Loucy (cell line): ENCODE measurements around the gene CDC42BPB.

ENCODE experiments used
- H2AFZ ChIP-seq: fragments of 200-600 bp; sonication (generic); 2 replicates; pipeline ENCODE4 v1.6.0; 2016; ENCODE audit warnings: antibody characterized with exemption, mild to moderate bottlenecking, low read length, moderate library complexity
- H3F3A ChIP-seq: fragments of 200-600 bp; 2 replicates; pipeline ENCODE4 v1.6.0; 2016; ENCODE audit warnings: antibody characterized with exemption, low read depth, mild to moderate bottlenecking
- H3K27me3 ChIP-seq: fragments of 200-600 bp; sonication (generic); 2 replicates; pipeline ENCODE4 v1.6.1; 2014; ENCODE audit warnings: low read length, mild to moderate bottlenecking; ENCODE audit not compliant: insufficient read depth, poor library complexity, severe bottlenecking
- H3K36me3 ChIP-seq: fragments of 200-600 bp; sonication (generic); 2 replicates; pipeline ENCODE4 v1.6.1; 2016; ENCODE audit warnings: low read length; ENCODE audit not compliant: insufficient read depth
- H3K4me1 ChIP-seq: fragments of 200-600 bp; sonication (generic); 2 replicates; pipeline ENCODE4 v1.5.1; 2014; ENCODE audit warnings: low read length, mild to moderate bottlenecking; ENCODE audit not compliant: insufficient read depth, poor library complexity, severe bottlenecking
- H3K4me2 ChIP-seq: fragments of 200-600 bp; sonication (generic); 2 replicates; pipeline ENCODE4 v1.6.0; 2014; ENCODE audit warnings: antibody characterized with exemption, low read length, low read depth, mild to moderate bottlenecking; ENCODE audit not compliant: poor library complexity, severe bottlenecking
- H3K4me3 ChIP-seq: fragments of 200-600 bp; sonication (generic); 2 replicates; pipeline ENCODE4 v1.5.1; 2014; ENCODE audit warnings: low read length, mild to moderate bottlenecking, mixed read lengths; ENCODE audit not compliant: poor library complexity, severe bottlenecking
- H3K79me2 ChIP-seq: fragments of 200-600 bp; sonication (generic); 2 replicates; pipeline ENCODE4 v1.6.1; 2014; ENCODE audit warnings: low read length; ENCODE audit not compliant: insufficient read depth
- H3K9ac ChIP-seq: fragments of 200-600 bp; sonication (generic); 2 replicates; pipeline ENCODE4 v1.6.0; 2014; ENCODE audit warnings: mild to moderate bottlenecking, low read depth, low read length, moderate library complexity; ENCODE audit not compliant: poor library complexity, severe bottlenecking
- H3K9me2 ChIP-seq: fragments of 200-600 bp; sonication (generic); replicated peaks from 2 replicates; pipeline ENCODE4 v1.6.1; 2016; ENCODE audit warnings: low read depth, low read length, mixed read lengths
- H3K9me3 ChIP-seq: fragments of 200-600 bp; sonication (generic); 2 replicates; pipeline ENCODE4 v1.6.1; 2014; ENCODE audit warnings: mild to moderate bottlenecking, antibody characterized with exemption, low read length, low read depth; ENCODE audit not compliant: insufficient read depth
- H4K20me1 ChIP-seq: fragments of 200-600 bp; sonication (generic); 2 replicates; pipeline ENCODE4 v1.6.0; 2014; ENCODE audit warnings: antibody characterized with exemption, low read length, mild to moderate bottlenecking; ENCODE audit not compliant: insufficient read depth, poor library complexity, severe bottlenecking
- CTCF ChIP-seq: fragments of 200-600 bp; sonication (generic); conservative IDR thresholded peaks from 2 replicates; pipeline ENCODE4 v1.5.1; 2014; ENCODE audit warnings: mild to moderate bottlenecking, antibody characterized with exemption, low read length
- EZH2phosphoT487 ChIP-seq: fragments of 200-600 bp; IDR thresholded peaks from 2 replicates; pipeline ENCODE4 v1.6.1; 2018; ENCODE audit warnings: antibody characterized with exemption, mild to moderate bottlenecking, moderate library complexity, borderline replicate concordance

Gene CDC42BPB

GRCh38 chr14:102939329-102939728 is 118.0 kb downstream of the CDC42BPB start:
- no peaks in the 10 kb centered on the region for H3F3A ChIP-seq
- H2AFZ ChIP-seq = no peak overlapping the region
- no peaks in the 10 kb centered on the region for H3K9me2 ChIP-seq
- no peaks in the 10 kb centered on the region for H3K36me3 ChIP-seq
- H3K79me2 ChIP-seq = no peaks in the 10 kb centered on the region
- no peaks in the 10 kb centered on the region for H3K27me3 ChIP-seq
- H3K4me3 ChIP-seq = no peak overlapping the region
- H4K20me1 ChIP-seq = no peaks in the 10 kb centered on the region
- H3K9me3 ChIP-seq = no peaks in the 10 kb centered on the region
- no peak overlapping the region for H3K4me2 ChIP-seq
- TF ChIP-seq CTCF (no peak), EZH2phosphoT487 (no peak)
- H3K4me1 ChIP-seq = no peaks in the 10 kb centered on the region
- H3K9ac ChIP-seq = no peak overlapping the region

DNA sequence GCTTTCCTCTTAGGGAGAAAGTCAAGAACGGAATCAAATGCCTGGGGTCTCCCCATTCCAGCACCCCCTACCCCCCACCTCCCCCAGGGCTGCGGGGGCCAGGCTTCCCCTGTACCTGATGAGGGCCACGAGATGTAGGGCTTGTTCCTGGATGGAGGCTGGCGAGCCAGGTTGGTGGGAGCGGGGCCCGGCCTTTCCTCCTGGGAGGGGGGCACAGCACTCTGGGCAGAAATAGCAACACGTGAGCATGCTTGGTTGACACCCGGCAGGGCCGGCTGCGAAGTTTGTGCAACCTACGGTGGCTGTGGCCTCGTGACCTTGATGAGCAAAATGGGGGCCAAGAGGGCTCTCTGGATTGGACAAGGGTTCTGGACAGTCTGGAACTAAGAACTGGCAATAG is 119.2 kb downstream of the CDC42BPB start:
- Histone ChIP-seq H3K36me3 (no peaks in the 10 kb centered on the region), H3K27me3 (no peaks in the 10 kb centered on the region), H3K4me1 (no peaks in the 10 kb centered on the region)

DNA sequence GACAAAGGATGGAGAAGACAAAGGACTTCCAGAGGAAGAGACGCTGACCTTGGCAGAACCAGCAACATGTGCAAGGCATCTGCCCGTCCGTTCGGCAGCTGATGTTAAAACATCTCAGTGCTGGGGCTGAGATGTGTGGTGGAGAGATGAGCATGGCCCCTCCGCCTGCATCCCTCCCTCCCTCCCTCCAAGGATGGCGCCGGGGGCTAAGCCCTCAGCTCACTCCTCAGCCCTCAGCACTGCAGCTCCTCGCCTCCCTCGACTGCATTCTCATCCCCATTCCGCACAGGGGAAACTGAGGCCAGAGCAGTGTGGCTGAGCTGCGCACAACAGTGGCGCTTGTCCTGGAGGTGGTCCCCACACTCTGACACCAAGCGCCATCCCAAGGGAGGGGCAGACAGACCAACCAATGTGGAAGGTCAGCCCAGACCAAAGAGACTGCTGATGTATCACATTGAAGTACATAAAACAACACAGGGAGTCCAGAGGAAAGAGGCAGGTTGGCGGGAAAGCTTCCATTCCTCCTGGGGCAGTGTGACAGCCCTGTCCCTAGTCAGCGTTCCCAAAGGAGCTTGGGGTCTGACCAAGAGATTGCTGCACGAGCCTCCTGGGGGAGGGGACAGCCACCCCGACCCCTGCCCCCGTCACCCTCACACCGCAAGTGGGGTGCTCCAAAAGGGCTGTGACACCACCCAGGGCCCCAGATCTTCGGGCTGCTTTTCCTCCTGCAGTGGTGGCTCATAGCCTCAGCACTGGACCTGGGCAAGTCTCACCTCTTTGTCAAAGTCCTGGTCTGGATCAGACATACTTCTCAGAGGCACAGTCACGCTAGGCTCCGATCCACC is 119.8 kb downstream of the CDC42BPB start:
- Histone ChIP-seq H3K36me3 (no peaks in the 10 kb centered on the region), H3K79me2 (no peaks in the 10 kb centered on the region), H3K4me1 (no peaks in the 10 kb centered on the region)

More for the DNA sequence above, 119.2 kb downstream of the CDC42BPB start:
- no peaks in the 10 kb centered on the region for H3K9me3 ChIP-seq
- H3K9ac ChIP-seq = no peak overlapping the region
- H3K4me3 ChIP-seq = no peak overlapping the region
- TF ChIP-seq CTCF = no peak
- no peak for TF ChIP-seq EZH2phosphoT487
- H4K20me1 ChIP-seq = no peaks in the 10 kb centered on the region
- no peak overlapping the region for H3K4me2 ChIP-seq
- no peaks in the 10 kb centered on the region for H3K9me2 ChIP-seq
- no peak overlapping the region for H2AFZ ChIP-seq
- no peaks in the 10 kb centered on the region for H3K79me2 ChIP-seq
- H3F3A ChIP-seq = no peaks in the 10 kb centered on the region

More for the DNA sequence above, 119.8 kb downstream of the CDC42BPB start:
- Histone ChIP-seq H3K4me3 (no peak overlapping the region), H3F3A (no peaks in the 10 kb centered on the region), H3K9ac (no peak overlapping the region), H3K9me3 (no peaks in the 10 kb centered on the region), H3K9me2 (no peaks in the 10 kb centered on the region), H4K20me1 (no peaks in the 10 kb centered on the region), H3K4me2 (no peak overlapping the region), H3K27me3 (no peaks in the 10 kb centered on the region), H2AFZ (no peak overlapping the region)
- TF ChIP-seq EZH2phosphoT487 = no peak
- TF ChIP-seq CTCF = no peak
